Measurements from ENCODE around the gene SBF2.

The SBF2 gene

DNA sequence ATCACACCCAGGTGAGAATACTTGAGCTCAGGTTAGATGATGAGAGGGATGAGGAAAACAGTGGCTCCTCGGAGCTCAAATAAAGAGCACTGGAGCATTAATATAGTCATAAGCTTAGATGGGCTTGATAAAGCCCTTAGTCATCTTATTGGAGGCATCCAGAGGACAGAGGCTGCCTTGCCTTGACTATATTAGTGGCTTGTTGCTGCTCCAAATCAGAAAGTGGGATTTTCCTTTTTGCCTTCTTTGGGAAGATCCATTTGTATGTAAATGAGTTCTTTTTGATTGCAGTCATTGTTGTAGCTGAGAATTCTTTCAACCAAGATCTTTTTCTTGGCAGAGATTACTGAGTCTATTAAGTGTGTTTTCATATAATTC, 29.8 kb upstream of the SBF2 start:
- no peak overlapping the region for H3K27ac ChIP-seq
- no peak for TF ChIP-seq CTCF (conservative IDR thresholded peaks at IDR 0.05; ENCODE audit: low read depth)
- POLR2A ChIA-PET (ENCODE audit: low non-redundant PET): no interaction called here
- CTCF ChIA-PET: interaction anchor here (0.7 to 1.6 kb wide), 3 partner anchors 68 to 565 kb away, joined by 3 to 6 read pairs (median 3); no protein-coding TSS in a partner anchor
- DNase-seq (ENCODE audit: low spot score): no peak

GRCh38 chr11:10322830-10323792, 29.1 kb upstream of the SBF2 start:
- POLR2A ChIA-PET (ENCODE audit: low non-redundant PET): no interaction called here
- peak; percentile 55 for TF ChIP-seq CTCF (conservative IDR thresholded peaks at IDR 0.05; ENCODE audit: low read depth)
- DNase-seq (ENCODE audit: low spot score): peak; percentile 71
- H3K27ac ChIP-seq: no peak overlapping the region
- CTCF ChIA-PET: interaction anchor here (0.5 to 1.6 kb wide), 5 partner anchors 24 to 564 kb away, joined by 3 to 7 read pairs (median 4); no protein-coding TSS in a partner anchor

- CTCF ChIA-PET: interaction anchor here (0.5 to 0.7 kb wide), 4 partner anchors 23 to 1156 kb away, joined by 3 to 7 read pairs (median 6); no protein-coding TSS in a partner anchor
- no peak for DNase-seq (ENCODE audit: low spot score)
- TF ChIP-seq CTCF (conservative IDR thresholded peaks at IDR 0.05; ENCODE audit: low read depth): no peak
- POLR2A ChIA-PET (ENCODE audit: low non-redundant PET): no interaction called here
- no peak overlapping the region for H3K27ac ChIP-seq
These were observed 28.4 kb upstream of the SBF2 start for GRCh38 chr11:10322401-10322800.

- ChIA-PET POLR2A (ENCODE audit: low non-redundant PET) (no interaction called here), CTCF (interaction anchor here (0.6 to 0.7 kb wide), 3 partner anchors 169 to 1439 kb away, joined by 3 to 4 read pairs (median 4); no protein-coding TSS in a partner anchor)
- TF ChIP-seq CTCF (conservative IDR thresholded peaks at IDR 0.05; ENCODE audit: low read depth): no peak
These were observed 26.9 kb upstream of the SBF2 start for GRCh38 chr11:10320736-10321465.

GRCh38 chr11:10319702-10320558, 25.9 kb upstream of the SBF2 start:
- TF ChIP-seq CTCF (conservative IDR thresholded peaks at IDR 0.05; ENCODE audit: low read depth): no peak
- POLR2A ChIA-PET (ENCODE audit: low non-redundant PET): no interaction called here

More at GRCh38 chr11:10320736-10321465, 26.9 kb upstream of the SBF2 start:
- no peak overlapping the region for H3K27ac ChIP-seq
- DNase-seq (ENCODE audit: low spot score): no peak

More at GRCh38 chr11:10319702-10320558, 25.9 kb upstream of the SBF2 start:
- no peak overlapping the region for H3K27ac ChIP-seq
- CTCF ChIA-PET: interaction anchor here (0.7 kb wide), 3 partner anchors 405 to 1438 kb away, joined by 3 to 4 read pairs (median 4); no protein-coding TSS in a partner anchor
- DNase-seq (ENCODE audit: low spot score): no peak
